ENCODE data around the gene LCNL1. TPM values are rescaled to one million over a fixed set of nuclear protein-coding genes. Genes with fewer than 3 reads are reported as not detected.
A peak's percentile ranks its signal among the peaks of the same experiment; 100 is the strongest.

Gene LCNL1
- total RNA-seq, 1 donor from 2014 or later, result not detected

GRCh38 chr9:136949817-136950655, 32.8 kb upstream of the LCNL1 start:
- H3K4me3 ChIP-seq, result peak overlapping the region; percentile 53
- no peaks in the 10 kb centered on the region for H3K9me3 Mint-ChIP-seq
- no peaks in the 10 kb centered on the region for H3K27me3 ChIP-seq
- peak overlapping the region; percentile 89 for H3K27ac Mint-ChIP-seq
- H3F3A ChIP-seq (ENCODE audit: low read depth), result peaks cover 18% of the 10 kb centered on the region
- no peaks in the 10 kb centered on the region for H3K79me2 ChIP-seq (ENCODE audit: low read depth)
- peaks cover 21% of the 10 kb centered on the region for H3K4me1 ChIP-seq
- H3K27me3 Mint-ChIP-seq (ENCODE audit: insufficient read depth, low read depth), result no peaks in the 10 kb centered on the region
- peak overlapping the region; percentile 57 for H3K27ac ChIP-seq
- peak overlapping the region; percentile 81 for H3K4me2 ChIP-seq
- no peaks in the 10 kb centered on the region for H3K9me3 ChIP-seq (ENCODE audit: low read depth)
- no peaks in the 10 kb centered on the region for H3K36me3 ChIP-seq
- H3K9ac ChIP-seq, result peak overlapping the region; percentile 29
- H2AFZ ChIP-seq (replicated peaks), result peak overlapping the region; percentile 46
- H3K36me3 Mint-ChIP-seq, result no peaks in the 10 kb centered on the region
- peak; percentile 96 for DNase-seq (ENCODE audit: low spot score)
- peak overlapping the region; percentile 88 for H3K4me3 Mint-ChIP-seq
- H3K4me1 Mint-ChIP-seq, result peaks cover 6% of the 10 kb centered on the region
- TF ChIP-seq, protein P1, sequence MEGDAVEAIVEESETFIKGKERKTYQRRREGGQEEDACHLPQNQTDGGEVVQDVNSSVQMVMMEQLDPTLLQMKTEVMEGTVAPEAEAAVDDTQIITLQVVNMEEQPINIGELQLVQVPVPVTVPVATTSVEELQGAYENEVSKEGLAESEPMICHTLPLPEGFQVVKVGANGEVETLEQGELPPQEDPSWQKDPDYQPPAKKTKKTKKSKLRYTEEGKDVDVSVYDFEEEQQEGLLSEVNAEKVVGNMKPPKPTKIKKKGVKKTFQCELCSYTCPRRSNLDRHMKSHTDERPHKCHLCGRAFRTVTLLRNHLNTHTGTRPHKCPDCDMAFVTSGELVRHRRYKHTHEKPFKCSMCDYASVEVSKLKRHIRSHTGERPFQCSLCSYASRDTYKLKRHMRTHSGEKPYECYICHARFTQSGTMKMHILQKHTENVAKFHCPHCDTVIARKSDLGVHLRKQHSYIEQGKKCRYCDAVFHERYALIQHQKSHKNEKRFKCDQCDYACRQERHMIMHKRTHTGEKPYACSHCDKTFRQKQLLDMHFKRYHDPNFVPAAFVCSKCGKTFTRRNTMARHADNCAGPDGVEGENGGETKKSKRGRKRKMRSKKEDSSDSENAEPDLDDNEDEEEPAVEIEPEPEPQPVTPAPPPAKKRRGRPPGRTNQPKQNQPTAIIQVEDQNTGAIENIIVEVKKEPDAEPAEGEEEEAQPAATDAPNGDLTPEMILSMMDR (IDR thresholded peaks at IDR 0.05), result peak; percentile 11
- TF ChIP-seq EZH2phosphoT487 (IDR thresholded peaks at IDR 0.05), result no peak
- no peaks in the 10 kb centered on the region for H4K20me1 ChIP-seq (ENCODE audit: low read depth)

- Mint-ChIP-seq H3K36me3 (no peaks in the 10 kb centered on the region), H3K9me3 (no peaks in the 10 kb centered on the region), H3K4me1 (peaks cover 6% of the 10 kb centered on the region), H3K27me3 (ENCODE audit: insufficient read depth, low read depth) (no peaks in the 10 kb centered on the region), H3K4me3 (peak overlapping the region; percentile 83), H3K27ac (peak overlapping the region; percentile 89)
- Histone ChIP-seq H3K4me2 (peak overlapping the region; percentile 81), H3K27ac (peak overlapping the region; percentile 57), H3K9me3 (ENCODE audit: low read depth) (no peaks in the 10 kb centered on the region), H3K4me1 (peaks cover 21% of the 10 kb centered on the region), H3K9ac (peak overlapping the region; percentile 29), H3K79me2 (ENCODE audit: low read depth) (no peaks in the 10 kb centered on the region), H3K36me3 (no peaks in the 10 kb centered on the region), H3K4me3 (peak overlapping the region; percentile 53), H3F3A (ENCODE audit: low read depth) (peaks cover 18% of the 10 kb centered on the region), H2AFZ (replicated peaks) (peak overlapping the region; percentile 46), H3K27me3 (no peaks in the 10 kb centered on the region), H4K20me1 (ENCODE audit: low read depth) (no peaks in the 10 kb centered on the region)
- no peak for DNase-seq (ENCODE audit: low spot score)
- TF ChIP-seq EZH2 (IDR thresholded peaks at IDR 0.05) (no peak), EZH2phosphoT487 (IDR thresholded peaks at IDR 0.05) (no peak)
- TF ChIP-seq, protein P1 (IDR thresholded peaks at IDR 0.05), result no peak
Observed at GRCh38 chr9:136950656-136951276, 32.0 kb upstream of the LCNL1 start.

- Histone ChIP-seq H3K79me2 (ENCODE audit: low read depth) (no peaks in the 10 kb centered on the region), H3K4me3 (no peak within 1 kb of the TSS), H3K27ac (no peak within 1 kb of the TSS), H2AFZ (replicated peaks) (no peak within 1 kb of the TSS), H3K9me3 (ENCODE audit: low read depth) (no peaks in the 10 kb centered on the region), H3K4me2 (peak within 1 kb of the TSS; percentile 10), H3F3A (ENCODE audit: low read depth) (peaks cover 18% of the 10 kb centered on the region), H3K4me1 (peaks cover 21% of the 10 kb centered on the region), H3K9ac (no peak within 1 kb of the TSS), H3K36me3 (no peaks in the 10 kb centered on the region), H3K27me3 (no peaks in the 10 kb centered on the region), H4K20me1 (ENCODE audit: low read depth) (no peaks in the 10 kb centered on the region)
- H3K36me3 Mint-ChIP-seq, result peaks cover 3% of the 10 kb centered on the region
- H3K27ac Mint-ChIP-seq, result no peak within 1 kb of the TSS
- no peak for DNase-seq (ENCODE audit: low spot score)
- H3K4me1 Mint-ChIP-seq, result peaks cover 6% of the 10 kb centered on the region
- no peaks in the 10 kb centered on the region for H3K9me3 Mint-ChIP-seq
- TF ChIP-seq, protein P1 (IDR thresholded peaks at IDR 0.05), result no peak
- no peak for TF ChIP-seq EZH2phosphoT487 (IDR thresholded peaks at IDR 0.05)
- TF ChIP-seq EZH2 (IDR thresholded peaks at IDR 0.05), result no peak
- peak within 1 kb of the TSS; percentile 77 for H3K4me3 Mint-ChIP-seq
- H3K27me3 Mint-ChIP-seq (ENCODE audit: insufficient read depth, low read depth), result peaks cover 5% of the 10 kb centered on the region
Observed at GRCh38 chr9:136951541-136952320, 31.1 kb upstream of the LCNL1 start, which contains the start of gene LCN12. LCN12 (plus strand) TSS chr9:136952273; CDS start chr9:136952328, 55 bp downstream.
